ENCODE measurements around the gene DMC1.

The DMC1 gene

DNA sequence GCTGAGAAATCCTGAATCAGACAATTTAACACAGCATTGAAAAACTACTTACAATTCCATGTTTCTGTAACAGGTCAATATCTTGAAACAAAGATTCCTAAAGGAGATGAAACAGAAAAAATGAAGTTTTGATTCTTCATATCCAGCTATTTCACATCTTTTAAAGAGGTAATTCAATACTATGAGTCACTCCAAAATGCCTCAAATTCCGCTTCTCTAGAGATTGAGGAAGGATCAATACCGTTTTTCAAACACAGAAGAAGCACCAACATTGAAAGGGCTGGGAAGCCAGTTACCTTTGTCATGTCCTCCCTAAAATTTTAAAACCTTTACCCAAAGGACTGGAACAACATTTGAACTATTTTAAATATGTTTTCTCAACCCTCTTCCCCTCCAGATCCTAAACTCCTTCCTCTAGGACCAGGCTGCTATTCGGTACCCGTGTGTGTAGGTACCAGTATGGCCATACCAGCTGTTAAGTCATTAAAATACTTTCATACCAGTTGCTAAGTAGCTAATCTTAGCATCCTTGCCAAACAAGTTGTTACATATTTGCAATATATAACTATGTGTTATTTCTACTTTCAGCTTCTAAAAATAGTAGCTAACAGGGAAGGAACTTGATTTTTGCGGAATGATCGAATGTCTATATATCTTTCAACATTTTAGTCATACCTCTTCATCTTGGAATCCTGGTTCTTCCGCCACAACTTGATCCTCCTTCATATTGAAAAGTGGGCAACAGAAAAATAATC lies 2.3 kb downstream of the DMC1 start:
- DNase-seq (ENCODE audit: low read depth in 2 of 2) = no peak

DNA sequence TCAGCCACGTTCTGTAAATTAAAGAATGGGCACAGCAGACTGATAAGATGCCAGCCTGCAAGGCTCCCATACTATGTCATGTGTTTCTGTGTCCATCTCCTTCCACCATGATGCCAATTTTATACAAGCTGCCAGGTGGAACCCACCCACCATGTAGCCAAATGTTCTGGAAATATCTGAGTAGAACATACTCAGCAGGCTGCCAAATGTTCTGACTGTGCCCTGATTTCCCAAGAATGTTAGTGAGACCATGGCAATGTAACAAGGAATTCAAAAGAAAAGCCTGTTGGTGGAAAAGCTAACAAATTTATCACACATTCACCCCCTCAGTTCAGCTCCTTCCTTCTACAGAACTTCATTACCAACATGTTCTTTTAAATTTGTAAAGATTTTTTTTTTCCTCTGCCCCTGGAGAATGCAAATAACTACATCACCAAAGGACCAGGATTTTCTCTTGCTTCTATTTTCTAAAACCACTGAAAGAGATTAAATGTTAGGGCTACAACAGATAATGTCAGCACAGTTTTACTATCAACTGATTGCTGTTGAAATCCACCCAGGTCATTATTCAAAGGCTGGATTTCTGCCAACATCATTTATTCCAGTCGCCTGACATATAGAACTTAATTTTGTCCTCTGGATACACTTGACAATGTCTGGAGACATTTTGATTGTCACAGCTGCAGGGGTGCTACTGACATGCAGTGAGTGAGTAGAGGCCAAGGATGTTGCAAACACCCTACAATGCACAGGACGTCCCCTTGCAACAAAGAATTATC lies 3.1 kb downstream of the DMC1 start:
- DNase-seq (ENCODE audit: low read depth in 2 of 2) = no peak

DNA sequence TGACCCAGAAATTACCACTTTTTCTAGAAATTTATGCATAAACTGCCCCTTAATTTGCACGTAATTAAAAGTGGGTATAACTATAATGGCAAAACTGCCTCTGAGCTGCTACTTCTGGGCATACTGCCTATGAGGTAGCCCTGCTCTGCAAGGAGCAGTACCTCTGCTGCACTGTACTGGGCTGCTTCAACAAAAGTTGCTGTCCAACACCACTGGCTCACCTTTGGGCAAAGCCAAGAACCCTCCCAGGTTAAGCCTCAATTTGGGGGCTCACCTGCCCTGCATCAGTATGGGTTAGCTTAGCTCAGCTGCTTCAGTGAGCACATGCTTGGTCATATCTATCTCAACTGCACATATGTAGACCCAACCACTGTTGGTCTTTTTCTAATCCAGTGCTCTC lies 4.5 kb downstream of the DMC1 start:
- no peak for DNase-seq (ENCODE audit: low read depth in 2 of 2)

DNA sequence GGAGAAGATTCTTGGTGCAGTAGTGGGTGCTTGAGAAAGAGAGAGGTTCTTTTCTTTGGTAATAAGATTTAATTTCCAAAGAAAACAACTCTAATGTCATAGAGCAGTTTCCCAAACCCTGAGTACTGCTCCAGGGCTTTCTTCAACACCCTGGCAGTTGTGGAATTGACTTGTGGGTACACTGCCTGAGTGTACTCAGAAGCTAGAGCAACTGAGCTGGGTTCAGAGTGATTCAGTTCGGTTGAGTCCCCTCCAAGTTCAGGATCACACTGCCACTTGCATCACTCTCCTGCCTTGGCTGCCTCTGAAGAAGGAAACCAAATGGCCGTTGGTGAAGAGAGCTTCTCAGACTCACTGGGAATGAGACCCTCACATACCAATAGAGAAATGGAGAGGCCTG lies 5.3 kb downstream of the DMC1 start:
- no peak for DNase-seq (ENCODE audit: low read depth in 2 of 2)

DNA sequence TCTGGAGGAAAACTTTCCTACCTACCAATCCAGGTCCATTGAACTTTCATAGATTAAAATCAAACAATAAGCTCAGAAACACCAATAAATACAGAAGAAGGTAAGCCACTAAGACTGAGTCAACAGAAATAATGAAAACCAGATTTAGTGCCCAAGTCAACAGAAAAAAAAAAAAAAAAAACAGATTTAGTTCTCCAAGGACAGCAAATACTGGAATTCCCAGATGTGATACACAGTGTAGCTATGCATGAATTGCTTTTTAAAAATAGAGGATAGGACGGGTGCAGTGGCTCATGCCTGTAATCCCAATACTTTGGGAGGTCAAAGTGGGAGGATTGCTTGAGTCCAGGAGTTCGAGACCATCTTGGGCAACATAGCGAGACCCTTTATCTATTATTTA lies 15.7 kb downstream of the DMC1 start:
- no peak for DNase-seq (ENCODE audit: low read depth in 2 of 2)

DNA sequence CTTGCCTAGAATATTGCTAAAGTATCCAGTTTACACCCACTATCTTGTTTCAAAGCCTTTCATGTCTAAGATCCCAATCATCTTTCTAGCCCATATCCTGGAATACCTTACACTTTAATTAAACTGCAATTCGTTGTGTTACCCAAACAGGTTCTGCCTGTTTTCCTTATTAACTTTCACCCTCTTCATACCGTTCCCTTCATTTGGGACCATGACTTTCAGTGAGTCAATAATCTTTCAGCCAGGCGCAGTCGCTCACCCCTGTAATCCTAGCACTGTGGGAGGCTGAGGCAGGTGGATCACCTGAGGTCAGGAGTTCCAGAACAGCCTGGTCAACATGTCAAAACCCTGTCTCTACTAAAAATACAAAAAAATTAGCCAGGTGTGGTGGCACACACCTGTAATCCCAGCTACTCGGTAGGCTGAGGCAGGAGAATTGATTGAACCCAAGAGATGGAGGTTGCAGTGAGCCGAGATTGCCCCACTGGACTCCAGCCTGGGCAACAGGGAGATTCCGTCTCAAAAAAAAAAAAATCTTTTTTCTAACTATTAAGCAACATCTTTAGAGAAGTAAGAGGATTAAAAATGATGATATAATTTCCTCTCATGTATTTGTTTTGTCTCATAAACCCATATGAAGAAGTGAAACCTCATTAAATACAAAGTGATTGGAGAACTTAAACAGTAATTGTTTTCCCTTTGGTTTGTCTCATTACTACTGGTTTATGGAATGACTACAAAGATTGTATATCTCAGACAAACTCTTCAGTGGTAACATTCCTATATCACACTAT lies 20.7 kb downstream of the DMC1 start:
- DNase-seq (ENCODE audit: low read depth in 2 of 2) = no peak

DNA sequence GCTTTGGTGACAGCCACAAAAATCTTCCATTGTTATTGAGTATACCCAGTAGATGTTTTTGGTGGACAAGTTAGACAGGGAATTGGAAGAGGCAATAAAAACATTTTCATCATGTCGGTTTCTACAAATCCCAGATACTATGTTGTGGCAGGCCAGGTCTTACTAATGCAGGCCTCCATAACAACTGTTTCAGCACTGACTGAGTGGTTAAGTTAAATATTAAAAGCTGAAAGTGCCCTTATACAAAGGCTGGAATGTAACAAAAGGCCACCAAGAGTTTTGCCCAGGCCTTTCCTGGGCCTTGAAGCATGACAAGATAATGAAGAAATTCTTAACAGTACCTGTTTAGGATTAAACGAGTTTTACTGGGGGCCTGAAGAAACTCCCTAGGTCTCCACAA lies 29.3 kb downstream of the DMC1 start:
- no peak for DNase-seq (ENCODE audit: low read depth in 2 of 2)

DNA sequence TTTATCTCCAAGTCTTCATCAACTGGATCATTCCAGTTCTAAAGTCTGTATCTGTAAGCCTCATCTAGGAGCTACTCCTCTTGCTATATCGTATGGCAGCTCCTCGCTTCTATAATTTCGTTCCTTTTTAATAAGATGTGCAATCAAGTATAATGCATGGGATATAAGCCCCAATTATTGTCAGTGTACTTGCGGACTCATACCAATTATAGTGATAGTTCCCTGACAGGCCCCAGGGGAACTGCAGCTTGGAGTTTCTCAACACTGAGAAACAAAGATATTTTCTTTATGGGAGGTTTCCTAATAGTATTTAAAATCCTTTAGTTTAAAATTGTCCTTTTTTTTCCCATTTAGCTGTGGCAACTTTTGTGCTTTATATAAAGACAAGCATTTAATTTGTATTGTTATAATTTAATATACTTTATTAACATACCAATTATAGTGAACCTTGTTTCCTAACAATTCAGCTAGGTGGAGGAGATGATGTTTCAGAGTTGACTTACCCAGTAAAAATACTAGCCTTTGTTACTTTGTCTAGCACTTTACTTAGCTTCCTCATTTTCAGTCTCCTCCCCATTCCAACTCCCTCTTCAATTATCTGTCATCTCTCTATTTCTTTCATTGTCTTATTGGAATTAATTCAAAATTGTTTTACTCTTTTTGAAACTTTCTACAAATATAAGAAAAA lies 38.6 kb downstream of the DMC1 start:
- no peak for DNase-seq (ENCODE audit: low read depth in 2 of 2)

DNA sequence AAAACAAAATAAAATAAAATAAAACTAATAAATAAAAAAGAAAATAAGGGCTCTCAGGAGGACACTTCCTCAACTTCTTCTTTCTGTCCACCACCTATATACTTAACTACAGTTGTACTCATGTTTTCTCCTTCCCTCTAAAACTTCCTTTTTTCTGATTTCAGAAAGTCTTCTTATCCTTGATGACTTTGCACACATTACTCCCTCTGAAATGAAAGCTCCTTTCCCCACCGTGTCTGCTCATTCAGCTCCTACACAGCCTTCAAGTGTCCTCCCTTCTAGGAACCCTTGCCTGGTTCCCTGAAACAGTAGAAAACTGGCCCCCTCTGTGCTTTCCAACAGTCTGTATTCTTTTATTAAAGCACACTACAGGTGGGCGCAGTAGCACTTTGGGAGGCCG lies 45.6 kb downstream of the DMC1 start:
- no peak for DNase-seq (ENCODE audit: low read depth in 2 of 2)

DNA sequence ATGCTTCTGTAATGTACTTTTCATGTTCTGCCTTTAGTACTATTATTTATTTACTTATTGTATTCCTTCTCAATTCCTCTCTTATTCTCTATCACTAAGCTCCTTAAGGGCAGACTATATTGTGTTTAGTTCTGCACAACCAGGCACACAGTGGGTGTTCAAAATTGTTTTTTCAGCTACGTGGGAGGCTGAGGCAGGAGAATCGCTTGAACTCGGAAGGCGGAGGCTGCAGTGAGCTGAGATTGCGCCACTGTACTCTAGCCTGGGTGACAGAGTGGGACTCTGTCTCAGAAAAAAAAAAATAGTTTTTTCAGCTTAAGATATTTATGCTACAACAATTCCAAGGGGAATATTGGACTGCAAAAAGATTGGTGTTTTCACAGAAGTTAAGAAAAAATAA lies 46.5 kb downstream of the DMC1 start:
- DNase-seq (ENCODE audit: low read depth in 2 of 2) = no peak

DNA sequence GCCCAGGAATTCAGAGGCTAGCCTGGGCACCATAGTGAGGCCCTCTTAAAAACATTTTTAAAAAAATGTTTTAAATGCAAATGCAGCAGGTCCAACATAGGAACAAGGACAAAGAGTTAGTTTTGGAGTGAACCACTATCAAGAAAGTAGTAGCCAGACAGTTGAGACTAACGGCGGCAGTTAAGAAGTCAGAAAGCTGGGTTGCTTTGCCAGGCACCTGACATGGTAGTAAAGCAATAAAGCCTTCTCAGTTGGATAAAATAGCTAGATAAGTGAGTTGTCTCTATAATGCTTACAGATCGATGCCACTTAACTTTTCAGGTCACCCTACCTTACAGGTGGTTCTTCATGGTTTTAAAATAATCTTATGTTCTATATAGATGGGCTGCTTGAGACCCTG lies 47.0 kb downstream of the DMC1 start:
- no peak for DNase-seq (ENCODE audit: low read depth in 2 of 2)

DNA sequence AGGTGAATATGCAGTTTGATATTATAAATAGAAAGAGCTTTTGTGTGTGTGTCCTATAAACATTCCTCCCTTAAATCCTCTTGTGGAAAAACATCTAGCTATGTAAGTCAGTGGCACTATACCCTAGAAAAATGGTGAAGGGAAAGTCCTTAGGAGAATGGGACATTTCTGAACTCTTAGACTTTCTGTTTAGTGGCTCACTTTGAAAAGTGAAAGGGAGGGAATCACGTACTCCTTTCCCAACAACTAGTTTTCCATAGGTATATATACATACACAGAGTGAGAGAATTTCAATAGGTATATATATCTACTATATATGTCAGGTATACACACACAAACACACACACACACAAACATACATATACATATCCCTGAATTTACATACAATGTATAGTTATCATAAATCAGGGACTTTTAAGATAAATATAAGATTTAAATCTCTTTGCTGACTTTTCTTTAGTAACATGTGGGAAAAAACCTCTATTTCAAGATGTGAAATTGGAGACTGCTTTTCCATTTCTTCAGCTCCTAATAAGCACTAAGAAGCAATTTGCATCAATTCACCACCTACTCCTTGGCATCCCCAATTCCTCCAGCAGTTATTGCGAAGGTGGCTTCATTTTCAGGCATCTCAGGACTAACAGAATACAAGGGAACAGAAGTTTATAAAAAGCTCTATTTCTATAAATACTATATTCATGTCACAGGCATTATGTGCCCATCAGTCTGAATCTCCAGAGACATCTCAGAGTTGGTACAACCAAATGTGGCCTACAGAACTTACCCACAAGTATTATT lies 50.3 kb downstream of the DMC1 start:
- no peak for DNase-seq (ENCODE audit: low read depth in 2 of 2)

DNA sequence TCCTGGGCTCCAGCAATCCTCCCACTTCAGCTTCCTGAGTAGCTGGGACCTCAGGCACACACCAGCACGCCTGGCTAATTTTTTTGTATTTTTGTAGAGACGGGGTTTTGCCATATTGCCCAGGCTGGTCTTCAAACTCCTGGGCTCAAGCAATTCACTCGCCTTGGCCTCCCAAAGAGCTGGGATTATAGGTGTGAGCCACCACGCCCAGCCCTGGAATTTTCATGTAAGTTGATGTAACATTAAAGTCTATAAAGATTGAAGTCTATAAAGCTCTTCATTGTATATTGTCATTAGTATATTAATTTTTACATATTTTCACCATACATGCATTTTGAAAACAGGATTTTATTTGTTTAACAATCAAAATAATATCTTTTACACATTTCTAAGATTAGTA lies 51.4 kb downstream of the DMC1 start:
- no peak for DNase-seq (ENCODE audit: low read depth in 2 of 2)

DNA sequence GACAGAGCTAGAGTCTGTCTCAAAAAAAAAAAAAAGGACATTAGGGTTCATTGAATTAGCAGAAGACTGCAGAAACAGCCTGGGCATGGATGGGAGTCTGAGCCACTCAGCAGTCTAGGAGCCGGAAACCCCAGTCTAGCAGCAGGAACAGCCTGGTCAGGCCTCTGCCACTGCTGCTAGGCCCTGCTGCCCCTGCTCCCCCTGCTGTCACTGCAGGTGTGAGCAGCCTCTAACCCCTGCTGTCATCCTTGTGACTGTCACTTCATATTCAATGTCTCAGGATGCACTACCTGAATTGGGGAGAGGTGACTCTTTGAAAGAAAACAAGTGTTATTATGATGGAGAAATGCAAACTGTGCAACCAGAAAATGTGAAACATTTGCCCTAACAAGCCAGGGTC lies 56.9 kb downstream of the DMC1 start:
- peak in 1 of 2 donors; percentile 18 for DNase-seq (ENCODE audit: low read depth in 2 of 2)

DNA sequence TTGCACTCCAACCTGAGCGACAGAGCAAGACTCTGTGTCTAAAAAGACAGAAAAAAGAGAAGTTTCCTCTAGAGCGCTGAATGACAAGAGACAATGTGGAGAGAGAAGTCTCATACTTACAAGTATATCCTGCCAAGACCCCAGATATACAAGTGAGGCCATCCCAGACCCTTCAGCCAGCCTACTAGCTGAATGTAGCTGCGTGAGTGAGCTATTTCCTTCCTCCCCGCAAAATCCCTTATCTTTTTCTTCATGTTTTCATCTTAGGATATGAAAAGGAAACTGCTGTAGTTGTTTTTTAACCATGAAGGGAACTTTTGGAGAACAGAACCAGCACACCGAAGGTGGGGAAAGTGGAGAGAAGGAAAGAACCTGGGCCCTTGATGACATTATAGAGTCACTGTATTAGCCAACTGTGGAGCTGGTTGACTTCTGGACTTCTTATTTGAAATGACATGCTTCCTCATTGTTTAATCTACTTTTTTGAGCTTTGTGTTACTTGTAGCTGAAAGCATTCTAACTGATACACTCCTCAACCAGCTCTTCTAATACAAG lies 59.5 kb downstream of the DMC1 start:
- DNase-seq (ENCODE audit: low read depth in 2 of 2) = no peak

DNA sequence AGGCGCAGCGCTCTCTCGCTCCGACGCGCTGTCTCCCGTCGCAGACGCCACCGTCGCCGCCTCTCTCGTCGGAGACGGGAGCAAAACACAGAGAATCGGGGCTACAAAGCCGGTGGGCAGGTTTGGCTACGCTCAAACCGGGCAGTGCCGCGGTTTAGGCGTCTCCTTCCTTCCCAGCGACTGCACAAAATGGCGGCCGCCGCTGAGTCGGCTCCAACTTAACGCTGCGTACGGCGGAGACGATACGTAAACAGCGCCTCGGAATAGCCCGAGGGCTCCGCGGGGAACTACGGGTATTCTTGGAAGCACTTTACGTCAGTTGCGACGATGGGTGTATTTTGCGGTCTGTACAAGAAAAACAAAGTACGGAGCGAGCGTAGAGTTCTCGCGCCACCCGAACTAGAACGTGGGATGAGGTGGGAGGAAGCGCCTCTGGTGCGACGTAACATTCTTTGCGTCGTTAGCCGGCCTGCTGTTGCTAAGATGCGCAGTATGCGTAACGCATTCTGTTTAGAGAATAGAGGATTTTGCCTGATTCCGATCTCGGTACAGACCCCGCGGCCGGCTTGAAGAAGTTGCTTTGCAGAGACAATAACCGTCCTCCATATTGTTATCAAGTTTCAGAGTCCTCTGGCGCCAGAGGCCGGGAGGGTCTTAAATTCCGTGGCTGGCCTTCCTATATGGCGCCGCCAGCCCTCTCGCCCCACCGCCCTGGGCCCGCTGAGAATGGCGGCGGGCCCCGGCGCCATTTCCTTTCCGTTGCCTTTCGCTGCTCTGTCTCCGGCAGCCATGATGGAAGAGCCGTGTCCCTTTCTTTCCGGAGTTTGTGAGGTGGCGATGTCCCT lies 63.6 kb downstream of the DMC1 start, which contains the start of gene DDX17:
DDX17 (minus strand) TSS at position 194 of the 845 bp plus-strand sequence.
- peak; percentile 87 to 89 for DNase-seq (ENCODE audit: low read depth in 2 of 2)

DNA sequence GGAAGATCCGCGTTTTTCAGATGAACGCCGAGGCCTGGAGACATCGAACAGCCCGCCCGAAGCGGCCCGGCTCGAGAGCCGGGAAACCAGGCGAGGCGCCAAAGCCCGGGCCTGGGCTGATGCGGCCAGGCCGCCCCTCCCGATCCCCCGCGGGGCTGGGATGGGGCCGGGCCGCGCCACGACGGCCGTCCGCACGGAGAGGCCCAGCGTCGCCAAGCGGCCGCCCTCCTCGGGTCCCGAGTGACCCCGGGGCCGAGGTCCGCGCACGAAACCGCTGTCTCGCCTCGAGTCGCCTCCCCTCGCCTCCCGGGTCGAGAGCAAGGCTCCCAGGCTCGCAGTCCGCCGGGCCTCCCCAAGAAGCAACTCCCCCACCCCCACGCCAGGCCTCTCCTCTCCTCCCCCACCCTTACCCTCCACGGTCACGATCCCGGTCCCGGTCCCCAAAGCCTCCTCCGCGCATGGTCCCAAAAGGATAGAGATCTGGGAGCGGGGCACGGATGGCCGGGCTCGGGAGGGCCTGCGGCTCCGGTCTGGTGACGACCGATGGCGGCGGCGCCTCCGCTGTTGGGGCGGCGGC lies 64.4 kb downstream of the DMC1 start:
- DNase-seq (ENCODE audit: low read depth in 2 of 2) = peak; percentile 20 to 50

DNA sequence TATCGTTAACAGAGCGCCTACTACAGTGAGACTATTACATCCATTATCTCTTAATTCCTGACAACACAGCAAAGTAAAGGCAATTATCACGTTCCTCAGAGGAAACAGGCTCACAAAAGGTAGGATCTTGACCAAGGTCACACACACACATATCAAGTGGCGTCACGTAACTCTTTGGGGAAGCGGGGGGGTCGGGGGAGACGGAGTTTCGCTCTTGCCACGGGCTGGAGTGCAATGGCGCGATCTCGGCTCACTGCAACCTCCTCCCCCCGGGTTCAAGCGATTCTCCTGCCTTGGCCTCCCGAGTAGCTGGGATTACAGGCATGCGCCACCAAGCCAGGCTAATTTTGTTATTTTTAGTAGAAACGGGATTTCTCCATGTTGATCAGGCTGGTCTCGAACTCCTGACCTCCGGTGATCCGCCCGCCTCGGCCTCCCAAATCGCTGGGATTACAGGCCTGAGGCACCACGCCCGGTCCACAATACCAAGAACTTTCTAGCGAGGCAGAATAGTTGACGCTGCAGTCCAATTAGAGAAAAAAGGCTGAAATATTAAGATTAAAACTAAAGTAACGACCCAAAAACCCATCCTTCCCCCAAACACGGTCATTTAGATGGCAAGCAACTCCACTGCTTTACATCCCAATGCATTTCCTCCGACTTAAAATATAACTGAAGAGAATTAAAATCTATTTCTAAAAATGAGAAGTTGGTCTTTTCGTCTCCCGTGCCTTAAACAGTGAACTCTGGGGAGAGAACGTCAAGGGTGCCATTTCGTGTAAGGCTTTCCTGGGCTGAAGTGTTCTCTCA lies 65.0 kb downstream of the DMC1 start:
- peak; percentile 17 to 23 for DNase-seq (ENCODE audit: low read depth in 2 of 2)

DNA sequence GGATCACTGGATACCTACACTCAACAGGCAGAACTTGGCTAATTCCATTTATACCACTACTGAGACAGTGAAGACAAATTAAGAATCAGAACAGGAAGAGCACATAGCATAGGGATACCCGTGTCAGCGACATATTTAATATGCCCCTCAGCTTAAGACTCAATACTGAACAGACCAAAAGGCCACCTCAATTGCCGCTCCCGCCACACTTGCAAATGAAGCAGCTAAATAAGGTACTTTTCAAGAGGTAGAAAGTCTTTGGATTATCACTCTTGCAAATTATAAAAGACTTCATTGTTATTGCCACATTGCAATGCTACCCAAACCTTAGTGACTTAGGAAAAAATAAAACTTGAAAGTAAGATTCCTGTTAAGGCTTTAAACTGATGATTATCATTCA lies 67.0 kb downstream of the DMC1 start:
- no peak for DNase-seq (ENCODE audit: low read depth in 2 of 2)

All from stimulated activated CD8-positive, alpha-beta memory T cell treated with anti-CD3 and anti-CD28 coated beads, Interleukin-2, amount 100 ng/mL, for 1 hour (primary cell).